COLO668 (cell line): Measurements from ENCODE around the gene SPI1.
"Not testable (repeated sequence)": the region's sequence is repeated elsewhere in the genome, so short reads cannot be mapped to it uniquely, and the experiment has no call there.

Experiments used
- DNase-seq: peaks from one replicate; lab custom pipeline; 2025; ENCODE audit not compliant: unreplicated experiment; lab: John Stamatoyannopoulos, UW

SPI1 gene

DNA sequence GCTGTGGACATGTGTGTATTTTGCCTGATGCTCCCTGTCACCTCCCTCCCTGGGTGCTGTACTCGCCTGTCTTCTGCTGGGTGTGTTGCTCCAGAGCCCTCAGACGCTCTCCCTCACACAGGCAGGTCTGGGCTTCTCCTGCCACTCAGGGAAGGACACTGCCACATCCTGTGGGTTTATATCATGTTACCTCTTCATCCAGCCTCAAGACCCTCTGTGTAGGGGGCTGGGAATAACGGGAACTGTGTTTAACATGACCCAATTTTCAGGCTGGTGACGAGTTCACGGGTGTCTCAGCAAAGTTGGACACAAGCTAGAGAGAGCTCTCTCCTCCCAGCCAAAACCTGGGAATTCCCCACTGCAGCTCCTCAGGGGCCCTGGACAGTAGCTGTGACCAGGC lies 50.4 kb downstream of the SPI1 start:
- DNase-seq, result no peak

DNA sequence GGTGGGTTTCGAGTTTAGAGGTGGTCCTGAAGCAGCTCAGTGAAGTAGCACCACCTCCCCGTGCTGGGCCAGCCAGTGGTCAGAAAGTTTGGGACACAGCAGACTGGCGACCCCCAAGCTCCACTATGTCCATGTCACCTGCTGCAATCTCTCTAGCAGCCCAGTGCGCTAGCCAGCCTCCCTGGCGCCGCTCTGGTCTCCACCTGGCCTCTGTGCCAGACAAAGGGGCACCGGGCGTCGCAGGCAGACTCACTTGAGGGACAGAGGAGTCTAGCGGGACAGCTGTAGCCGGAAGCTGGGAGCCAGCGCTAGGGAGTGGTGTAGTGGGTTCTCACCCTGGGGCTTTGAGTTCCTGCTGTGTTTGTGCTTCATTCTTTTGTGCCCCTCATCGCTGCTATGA lies 51.3 kb downstream of the SPI1 start:
- no peak for DNase-seq

DNA sequence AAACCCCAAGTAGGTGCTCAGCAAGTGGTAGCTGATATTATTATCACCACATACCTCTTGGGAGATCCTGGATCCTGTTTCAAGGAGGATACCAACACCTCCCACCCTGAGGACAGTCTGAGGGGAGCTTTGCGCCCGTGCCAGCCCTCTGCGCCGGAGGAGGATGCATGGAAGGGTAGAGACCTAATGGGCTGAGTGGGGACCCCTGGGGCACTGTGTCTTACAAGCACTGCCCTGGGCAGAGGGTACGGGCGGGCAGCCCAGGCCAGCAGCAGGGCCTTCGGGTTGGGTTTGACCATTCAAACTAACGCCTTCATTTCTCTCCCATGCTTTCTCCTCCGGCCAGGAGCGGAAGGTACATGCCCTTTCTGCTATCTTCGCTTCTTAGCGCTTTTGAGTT lies 52.1 kb downstream of the SPI1 start:
- no peak for DNase-seq

DNA sequence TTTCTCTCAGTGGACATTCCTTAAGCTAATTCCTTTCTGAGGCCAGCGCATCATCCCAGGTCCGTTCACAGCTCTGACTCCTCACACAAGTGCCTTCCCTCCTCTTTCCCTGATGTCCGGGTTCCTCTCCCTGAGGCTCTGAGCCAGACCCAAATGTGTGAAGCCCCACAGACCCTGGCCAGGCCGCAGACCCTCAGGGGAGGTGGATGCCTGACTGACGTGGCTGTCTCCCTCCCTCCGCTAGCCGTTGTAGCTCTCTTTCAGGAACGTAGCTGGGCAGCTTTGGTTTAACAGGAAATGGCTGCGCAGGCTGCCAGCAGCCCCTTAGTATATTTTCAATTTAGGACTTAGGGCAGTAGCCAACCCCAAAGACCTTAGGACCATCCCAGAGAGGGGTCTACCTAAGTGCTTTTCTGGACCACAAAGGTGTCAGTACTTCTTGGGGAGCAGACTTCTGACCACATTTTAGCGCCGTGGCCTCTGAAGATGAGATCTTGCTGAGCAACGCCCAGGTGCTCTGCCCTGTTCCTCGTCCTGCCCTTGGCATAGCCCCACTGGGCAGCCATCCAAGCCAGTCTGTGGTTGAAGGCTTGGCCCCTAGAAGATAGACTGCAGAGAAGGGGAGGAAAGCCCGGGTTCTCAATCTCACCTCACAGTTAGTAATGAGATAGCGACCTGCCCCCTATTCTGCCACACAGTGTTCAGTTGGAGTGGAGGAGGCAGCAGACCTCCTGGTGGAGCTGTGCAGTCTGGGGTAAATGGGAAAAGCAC lies 52.9 kb downstream of the SPI1 start:
- DNase-seq, result no peak

DNA sequence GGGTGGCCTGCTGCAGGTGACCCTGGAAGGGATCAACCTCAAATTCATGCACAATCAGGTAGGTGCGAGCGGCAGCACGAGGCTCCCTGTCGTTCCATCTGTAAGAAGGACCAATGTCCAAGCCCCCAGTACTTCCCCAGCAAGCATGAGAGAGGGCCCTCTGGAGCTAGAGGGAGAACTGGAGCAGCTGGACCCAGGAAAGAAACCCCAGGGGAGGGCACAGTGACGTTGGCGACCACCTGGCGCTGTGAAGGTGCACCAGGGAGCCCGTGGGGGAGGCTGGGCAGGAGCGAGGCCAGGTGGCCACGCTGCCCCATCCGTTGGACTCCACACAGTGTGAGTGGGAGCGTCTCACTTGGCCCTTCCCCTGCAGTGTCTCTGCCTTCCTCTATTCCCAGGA lies 53.8 kb downstream of the SPI1 start:
- DNase-seq, result no peak

DNA sequence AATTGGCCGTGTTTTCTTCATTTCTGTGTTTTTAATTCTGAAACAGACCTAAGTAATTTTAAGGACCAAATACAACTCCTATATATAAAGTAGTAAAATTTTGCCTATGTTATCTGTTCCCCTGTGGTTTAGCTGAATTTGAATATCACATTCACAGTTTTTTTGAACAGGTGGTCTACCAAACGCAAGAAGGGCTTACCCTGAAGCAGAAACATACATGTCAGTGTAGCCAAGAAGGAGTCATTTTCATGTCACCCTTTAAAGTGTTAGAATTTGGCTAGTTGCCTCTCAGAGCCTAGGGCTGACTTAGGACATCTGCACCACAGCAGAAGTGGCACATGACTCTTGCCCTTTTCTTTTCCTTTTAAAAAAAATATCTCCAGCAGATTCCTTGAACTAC lies 60.2 kb downstream of the SPI1 start:
- DNase-seq, result no peak

DNA sequence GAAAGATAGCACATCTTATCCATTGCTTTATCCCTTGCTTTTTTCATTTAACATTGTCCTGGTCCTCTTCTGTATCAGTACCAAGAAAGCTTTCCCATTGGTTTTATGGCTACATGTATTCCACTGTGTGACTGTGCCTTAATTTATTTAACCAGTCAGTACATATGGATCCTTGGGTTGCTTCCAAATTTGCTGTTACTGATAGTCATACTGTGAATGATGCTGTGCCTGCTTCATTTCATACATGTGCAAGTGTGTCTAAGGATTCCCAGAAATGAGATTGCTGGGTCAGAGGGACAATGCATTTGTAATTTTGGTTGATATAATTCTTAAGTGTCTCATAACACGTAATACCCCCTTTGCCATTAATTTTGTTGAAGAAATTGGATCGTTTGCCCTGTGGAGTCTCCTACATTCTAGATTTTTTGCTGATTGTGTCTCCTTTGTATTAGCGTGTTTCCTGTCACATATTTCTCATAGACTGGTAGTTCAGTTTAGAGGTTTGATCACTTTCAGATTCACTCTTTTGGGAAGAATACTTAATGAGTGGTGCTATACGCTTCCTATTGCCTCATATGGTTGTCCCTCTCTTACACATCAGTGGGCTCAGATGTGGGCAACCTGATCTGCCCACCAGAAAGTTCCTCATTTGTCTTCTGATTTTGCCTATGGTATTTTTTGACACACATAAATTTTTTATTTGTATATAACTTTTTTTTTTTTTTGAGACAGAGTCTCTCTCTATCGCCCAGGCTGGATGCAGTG lies 61.1 kb downstream of the SPI1 start:
- DNase-seq, result no peak

DNA sequence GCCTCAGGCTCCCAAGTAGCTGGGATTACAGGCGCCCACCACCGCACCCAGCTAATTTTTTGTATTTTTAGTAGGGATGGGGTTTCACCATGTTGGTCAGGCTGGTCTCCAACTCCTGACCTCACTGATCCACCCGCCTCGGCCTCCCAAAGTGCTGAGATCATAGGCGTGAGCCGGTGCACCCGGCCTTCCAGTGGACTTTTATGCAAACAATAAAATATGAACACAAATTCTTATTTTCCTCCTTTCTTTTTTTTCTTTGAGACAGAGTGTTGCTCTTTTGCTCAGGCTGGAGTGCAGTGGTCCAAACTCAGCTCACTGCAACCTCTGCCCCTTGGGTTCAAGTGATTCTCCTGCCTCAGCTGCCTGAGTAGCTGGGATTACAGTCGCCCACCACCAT lies 61.8 kb downstream of the SPI1 start:
- DNase-seq, result not testable (repeated sequence)

DNA sequence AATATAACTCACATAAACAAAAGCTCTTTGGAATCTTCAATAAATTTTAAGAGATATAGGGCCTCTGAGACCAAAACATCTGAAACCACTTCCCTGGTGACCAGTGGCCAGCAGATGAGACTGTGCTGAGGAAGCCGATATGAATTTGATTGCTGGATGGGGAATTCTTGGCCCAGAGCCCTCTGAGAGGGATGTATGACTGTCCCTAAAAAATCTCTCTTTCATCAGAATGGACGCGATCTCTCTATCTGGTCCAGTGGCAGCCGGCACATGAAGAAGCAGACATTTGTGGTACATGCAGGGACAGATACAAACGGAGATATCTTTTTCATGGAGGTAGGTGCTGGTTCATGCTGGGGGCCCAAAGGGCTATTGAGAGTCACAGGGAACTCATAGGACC lies 63.4 kb downstream of the SPI1 start:
- no peak for DNase-seq

DNA sequence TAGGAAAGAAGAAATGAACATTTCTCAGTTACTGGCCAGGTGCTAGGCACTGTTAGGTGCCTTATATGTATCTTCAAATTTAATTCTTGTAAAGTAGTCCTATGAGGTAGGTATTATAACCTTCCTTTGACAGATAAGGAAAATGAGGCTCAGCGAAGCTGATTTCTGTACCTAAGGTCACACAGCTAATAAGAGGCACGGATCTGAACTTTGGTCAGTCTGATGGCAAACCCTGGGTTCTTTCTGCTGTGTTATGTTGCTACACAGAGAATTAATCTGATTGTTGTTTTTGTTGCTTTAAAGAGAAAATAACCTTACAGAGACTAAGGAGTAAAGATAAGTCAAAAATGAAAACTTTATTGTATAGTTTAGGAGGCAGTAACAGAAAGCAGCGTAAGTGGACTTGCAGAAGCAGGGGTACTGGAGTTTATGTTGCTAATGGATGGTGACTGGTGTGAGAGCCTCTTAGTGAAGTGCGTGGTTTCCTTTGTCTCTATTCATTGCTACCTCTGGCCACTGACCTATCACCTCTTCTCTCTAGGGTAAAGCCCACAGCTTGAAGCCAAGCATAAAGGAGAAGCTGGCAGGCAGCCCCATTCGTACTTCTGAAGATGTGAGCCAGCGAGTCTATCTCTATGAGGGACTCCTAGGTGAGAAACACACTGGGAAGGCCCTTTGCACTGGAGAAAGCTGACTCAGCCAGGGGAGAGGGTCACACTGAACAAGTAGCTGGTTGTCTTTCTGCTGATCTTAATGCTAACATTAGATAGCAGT lies 70.1 kb downstream of the SPI1 start:
- DNase-seq, result no peak

DNA sequence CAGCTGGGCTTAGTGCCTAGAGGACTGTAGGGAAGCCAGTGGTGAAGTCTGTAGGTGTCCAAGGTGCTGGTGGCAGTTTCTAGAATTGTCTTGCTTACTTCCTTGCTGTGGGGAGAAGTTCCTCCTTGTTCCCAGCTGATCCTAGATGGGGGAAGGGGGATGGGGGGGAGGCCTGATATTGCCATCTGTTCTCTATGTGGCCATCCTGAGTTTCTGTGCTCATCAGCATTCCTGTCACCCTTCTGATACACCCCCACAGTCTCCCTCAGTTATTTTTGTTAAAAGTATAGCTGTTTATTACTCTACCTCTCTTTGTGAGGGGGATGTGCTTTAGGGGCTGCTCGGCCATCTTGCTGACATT lies 71.9 kb downstream of the SPI1 start:
- no peak for DNase-seq

DNA sequence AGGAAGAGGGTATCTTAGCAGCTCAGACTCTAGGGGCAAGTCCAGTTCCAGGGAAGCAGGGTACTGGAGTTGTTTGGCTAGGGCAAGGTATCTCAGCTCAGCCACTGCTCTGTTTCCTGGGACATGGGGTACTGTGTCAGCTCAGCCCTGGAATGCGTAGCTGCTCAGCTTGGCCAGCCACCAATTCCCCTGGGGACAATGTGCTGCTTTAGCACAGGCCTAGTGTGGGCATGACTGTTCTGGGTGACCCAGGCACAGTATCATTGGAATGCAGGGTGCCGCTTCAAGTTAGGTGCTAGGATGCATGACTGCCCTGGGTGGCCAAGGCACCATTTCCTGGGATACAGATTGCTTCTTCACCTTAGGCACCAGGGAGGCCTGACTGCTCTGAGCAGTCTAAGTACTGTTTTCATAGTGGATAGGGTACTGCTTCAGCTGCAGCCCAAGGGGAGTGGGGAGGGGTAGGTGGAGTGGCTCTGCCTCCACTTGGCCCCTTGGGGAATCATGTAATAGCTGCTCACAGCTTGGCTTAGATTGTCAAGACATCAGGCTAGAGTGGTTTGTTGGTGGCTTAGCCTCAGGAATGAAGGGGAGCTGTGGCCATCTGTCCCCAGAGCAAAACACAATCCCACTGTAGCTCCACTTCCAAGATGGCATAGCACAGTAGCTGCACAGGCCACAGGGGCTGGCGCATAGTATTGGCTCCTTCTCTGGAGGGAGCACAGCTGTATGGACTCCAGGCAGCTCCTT lies 72.4 kb downstream of the SPI1 start:
- no peak for DNase-seq
